HCT116 (cell line): ENCODE data around the gene PDLIM3.

Source experiments
- ATF3 ChIP-seq: IDR thresholded peaks from 2 replicates; pipeline ENCODE4 v1.6.1; 2012
- CBX3 ChIP-seq: IDR thresholded peaks from 2 replicates; pipeline ENCODE4 v1.6.1; 2012; ENCODE audit warnings: low read depth
- CTCF ChIP-seq, 3 experiments: fragments of 200-600 bp in 1 of 3; sonication (generic) in 1 of 3; IDR thresholded peaks in 2 of 3; conservative IDR thresholded peaks in 1 of 3; 2 replicates each; pipeline ENCODE4 v1.5.1; 2012 to 2017; ENCODE audit warnings: low read depth in 2 of 3, low read length in 2 of 3, antibody characterized with exemption in 1 of 3, borderline replicate concordance in 1 of 3, control low read depth in 1 of 3, mild to moderate bottlenecking in 1 of 3, mixed read lengths in 1 of 3, mixed run types in 1 of 3, moderate library complexity in 1 of 3; ENCODE audit not compliant: insufficient read depth in 1 of 3
- EGR1 ChIP-seq: IDR thresholded peaks from 2 replicates; pipeline ENCODE4 v1.6.1; 2012; ENCODE audit warnings: low read depth
- ELF1 ChIP-seq: IDR thresholded peaks from 2 replicates; pipeline ENCODE4 v1.6.1; 2012; ENCODE audit warnings: low read depth, borderline replicate concordance
- EZH2 ChIP-seq: fragments of 200-600 bp; sonication (generic); IDR thresholded peaks from 2 replicates; pipeline ENCODE4 v1.6.1; 2017; ENCODE audit warnings: antibody characterized with exemption, mixed run types
- MAX ChIP-seq: IDR thresholded peaks from 2 replicates; pipeline ENCODE4 v1.6.1; 2012
- POLR2A ChIP-seq: IDR thresholded peaks from 2 replicates; pipeline ENCODE4 v1.7.0; 2011; ENCODE audit warnings: borderline replicate concordance; ENCODE audit not compliant: insufficient read depth, insufficient read length; ENCODE audit errors: extremely low read depth
- POLR2AphosphoS5 ChIP-seq: IDR thresholded peaks from 2 replicates; pipeline ENCODE4 v1.6.1; 2011; ENCODE audit warnings: mild to moderate bottlenecking, low read depth, low read length, moderate library complexity
- RAD21 ChIP-seq: IDR thresholded peaks from 2 replicates; pipeline ENCODE4 v1.6.1; 2012; ENCODE audit warnings: low read depth, mild to moderate bottlenecking
- REST ChIP-seq: IDR thresholded peaks from 2 replicates; pipeline ENCODE4 v1.6.1; 2012; ENCODE audit warnings: low read depth
- SIN3A ChIP-seq: IDR thresholded peaks from 2 replicates; pipeline ENCODE4 v1.6.1; 2012; ENCODE audit warnings: low read depth
- TCF7L2 ChIP-seq: IDR thresholded peaks from 2 replicates; pipeline ENCODE4 v1.7.0; 2011; ENCODE audit warnings: borderline replicate concordance, inconsistent platforms; ENCODE audit not compliant: insufficient read depth, insufficient read length; ENCODE audit errors: extremely low read depth
- ZBTB33 ChIP-seq: IDR thresholded peaks from 2 replicates; pipeline ENCODE4 v1.6.1; 2011; ENCODE audit warnings: mild to moderate bottlenecking, low read length, moderate library complexity; ENCODE audit not compliant: insufficient replicate concordance; ENCODE audit errors: extremely low read depth

GRCh38 chr4:185548587-185548986 is 13.3 kb upstream of the PDLIM3 start:
- TF ChIP-seq CTCF (IDR thresholded peaks at IDR 0.05 in 2 of 3, conservative IDR thresholded peaks at IDR 0.05 in 1 of 3; ENCODE audit: borderline replicate concordance in 1 of 3, insufficient read depth in 1 of 3, low read depth in 2 of 3, low read length in 2 of 3) (no peak), RAD21 (no peak), ZBTB33 (no peak), ATF3 (no peak), POLR2A (no peak), SIN3A (no peak), ELF1 (no peak), REST (no peak), EGR1 (no peak), POLR2AphosphoS5 (no peak), TCF7L2 (no peak), CBX3 (no peak), MAX (no peak), EZH2 (no peak)
